A673 (cell line): ENCODE results near the gene ATL1.

Experiments
- CTCF ChIP-seq: fragments of 300-800, 200-600 bp; sonication (generic); conservative IDR thresholded peaks from 2 replicates; pipeline ENCODE4 v1.5.1; 2017; ENCODE audit warnings: low read depth, mild to moderate bottlenecking, antibody characterized with exemption, low read length, moderate library complexity, mixed read lengths
- EZH2 ChIP-seq: fragments of 200-600 bp; sonication (generic); IDR thresholded peaks from 2 replicates; pipeline ENCODE4 v1.6.1; 2017; ENCODE audit warnings: borderline replicate concordance, low read depth, mild to moderate bottlenecking, mixed read lengths, antibody characterized with exemption, low read length; ENCODE audit not compliant: poor library complexity, severe bottlenecking

- TF ChIP-seq CTCF (no peak), EZH2 (no peak)
Observed at GRCh38 chr14:50533241-50533705, 26.7 kb upstream of the ATL1 start.
